Skeletal muscle satellite cell (primary cell): ENCODE measurements around the gene LIN52.

Source experiments
- H3K27me3 ChIP-seq: 2 replicates; pipeline ENCODE4 v1.7.0; 2013; ENCODE audit warnings: low read length; ENCODE audit not compliant: control insufficient read depth, insufficient read depth
- H3K36me3 ChIP-seq: 2 replicates; pipeline ENCODE4 v1.7.0; 2013; ENCODE audit warnings: mild to moderate bottlenecking, control low read depth, low read length; ENCODE audit not compliant: insufficient read depth
- H3K4me1 ChIP-seq: 2 replicates; pipeline ENCODE4 v1.7.0; 2013; ENCODE audit warnings: low read length; ENCODE audit not compliant: control insufficient read depth, insufficient read depth
- H3K4me2 ChIP-seq: 2 replicates; pipeline ENCODE4 v1.7.0; 2013; ENCODE audit warnings: mild to moderate bottlenecking, low read length
- H3K4me3 ChIP-seq: 2 replicates; pipeline ENCODE4 v1.7.0; 2013; ENCODE audit warnings: low read length
- H3K9ac ChIP-seq: 2 replicates; pipeline ENCODE4 v1.7.0; 2013; ENCODE audit warnings: mild to moderate bottlenecking, low read depth, low read length, moderate library complexity
- H3K9me3 ChIP-seq: replicated peaks from 2 replicates; pipeline ENCODE4 v1.7.0; 2013; ENCODE audit warnings: mild to moderate bottlenecking, control low read depth, low read length

Gene LIN52

DNA sequence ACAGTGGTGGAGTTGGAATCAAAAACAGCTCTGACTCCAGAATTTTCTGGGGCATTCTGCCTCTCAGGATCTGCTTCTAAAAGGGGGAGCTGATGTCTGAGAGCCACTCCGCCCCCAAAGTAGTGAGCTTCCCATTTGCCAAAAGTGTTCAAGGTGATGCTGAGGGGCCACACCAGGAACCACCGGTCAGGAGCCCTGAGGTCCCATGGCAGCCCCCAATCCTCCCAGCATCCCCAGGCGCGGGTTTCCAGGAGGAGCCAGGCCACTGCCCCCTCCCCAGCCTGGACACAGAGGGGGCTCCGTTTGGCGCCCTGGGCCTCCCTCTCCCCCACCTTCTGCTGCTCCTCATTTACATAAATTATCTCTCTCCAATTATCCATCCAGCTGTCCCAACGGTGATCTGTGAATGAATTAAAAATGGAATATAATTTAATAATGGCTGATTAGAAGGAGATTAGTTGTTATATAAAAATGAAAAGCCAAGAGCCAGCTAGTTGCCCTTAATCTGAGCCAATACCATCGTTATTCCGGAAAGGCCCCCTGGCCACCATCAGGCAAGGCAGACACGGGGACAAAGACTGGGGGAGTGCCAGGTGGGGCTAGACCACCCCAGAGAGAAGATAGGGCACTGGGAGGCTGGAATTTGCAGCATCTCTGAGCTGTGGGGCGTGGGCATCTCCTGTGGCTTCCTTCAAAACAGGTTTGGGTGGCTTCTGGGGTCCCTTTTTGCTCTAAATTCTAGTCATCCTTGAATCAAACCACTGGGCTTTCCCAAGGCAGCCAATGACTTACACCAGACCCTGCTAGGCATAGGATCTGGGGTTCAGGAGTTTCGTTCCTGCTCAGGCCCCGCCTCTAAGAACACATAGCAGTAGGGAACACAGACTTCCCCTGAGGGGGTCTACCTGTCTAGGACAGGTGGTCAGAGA, 134.8 kb downstream of the LIN52 start:
- no peaks in the 10 kb centered on the region for H3K9me3 ChIP-seq
- no peak overlapping the region for H3K9ac ChIP-seq
- H3K36me3 ChIP-seq = no peaks in the 10 kb centered on the region
- no peak overlapping the region for H3K4me2 ChIP-seq
- H3K4me1 ChIP-seq = peaks cover 4% of the 10 kb centered on the region
- peaks cover 70% of the 10 kb centered on the region for H3K27me3 ChIP-seq
- no peak overlapping the region for H3K4me3 ChIP-seq

DNA sequence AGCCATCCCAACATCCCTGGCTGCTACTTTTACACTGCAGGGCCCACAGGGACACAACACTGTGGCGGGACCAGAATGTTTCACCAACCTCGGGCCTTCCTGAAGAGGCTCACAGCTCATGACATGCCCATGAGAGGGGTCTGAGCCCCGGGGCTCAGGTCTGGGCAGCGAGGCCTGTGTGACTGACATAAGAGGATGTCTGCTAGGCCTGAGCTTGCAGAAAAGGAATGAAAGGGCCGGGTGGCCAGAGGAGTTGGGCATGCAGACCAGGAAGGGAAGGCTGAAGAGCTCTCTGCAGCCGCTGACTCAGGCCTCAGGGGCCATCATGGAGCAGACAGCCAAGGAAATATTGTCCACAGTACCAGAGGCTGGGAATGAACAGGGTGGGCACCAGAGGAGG, 136.2 kb downstream of the LIN52 start:
- Histone ChIP-seq H3K27me3 (peaks cover 69% of the 10 kb centered on the region), H3K4me3 (no peak overlapping the region), H3K36me3 (no peaks in the 10 kb centered on the region), H3K9me3 (no peaks in the 10 kb centered on the region), H3K4me1 (peaks cover 4% of the 10 kb centered on the region), H3K9ac (no peak overlapping the region), H3K4me2 (no peak overlapping the region)

DNA sequence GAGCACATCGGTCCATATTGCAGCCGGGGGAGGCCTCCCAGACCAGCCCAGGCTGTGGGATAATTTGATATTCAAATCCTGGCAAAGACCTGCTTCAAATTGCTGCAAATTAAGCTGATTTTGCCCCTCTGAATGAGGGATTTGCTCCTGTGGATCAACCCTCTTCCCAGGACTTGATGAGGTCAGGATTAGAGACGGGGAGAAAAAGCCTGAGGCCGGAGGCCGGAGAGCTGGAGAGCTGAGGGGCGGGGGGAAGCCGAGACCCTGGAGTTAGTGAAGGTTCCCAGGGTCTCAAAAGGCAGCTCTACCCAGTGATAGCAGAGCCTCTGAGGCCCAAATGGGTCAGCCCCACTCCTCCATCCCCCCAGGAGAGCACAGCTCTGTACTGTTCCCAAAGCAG, 137.0 kb downstream of the LIN52 start:
- Histone ChIP-seq H3K4me2 (no peak overlapping the region), H3K27me3 (peaks cover 75% of the 10 kb centered on the region), H3K9me3 (no peaks in the 10 kb centered on the region), H3K36me3 (no peaks in the 10 kb centered on the region), H3K4me1 (peaks cover 4% of the 10 kb centered on the region), H3K9ac (no peak overlapping the region), H3K4me3 (no peak overlapping the region)

DNA sequence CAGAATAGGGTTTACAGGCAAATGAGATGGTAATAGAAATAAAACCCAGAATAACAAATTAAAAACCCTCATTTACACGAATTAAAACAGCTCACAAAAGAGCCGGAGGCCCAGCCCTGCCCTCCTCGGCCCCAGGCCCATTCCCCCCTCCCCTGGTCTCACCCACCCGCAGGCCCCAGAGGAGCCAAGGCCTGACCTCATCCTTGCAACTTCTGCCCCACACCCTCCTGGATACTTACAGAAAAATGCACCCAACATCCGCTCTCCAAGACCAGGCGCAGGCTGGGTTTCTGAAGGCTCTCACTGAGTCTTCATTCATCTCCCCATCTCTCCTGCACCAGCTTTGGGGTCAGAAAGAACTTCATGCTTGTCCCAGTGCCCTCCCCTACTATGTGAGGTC, 138.3 kb downstream of the LIN52 start:
- H3K9me3 ChIP-seq = no peaks in the 10 kb centered on the region
- peaks cover 79% of the 10 kb centered on the region for H3K27me3 ChIP-seq
- H3K9ac ChIP-seq = no peak overlapping the region
- peaks cover under 1% of the 10 kb centered on the region for H3K4me1 ChIP-seq
- no peaks in the 10 kb centered on the region for H3K36me3 ChIP-seq
- no peak overlapping the region for H3K4me3 ChIP-seq
- H3K4me2 ChIP-seq = no peak overlapping the region

DNA sequence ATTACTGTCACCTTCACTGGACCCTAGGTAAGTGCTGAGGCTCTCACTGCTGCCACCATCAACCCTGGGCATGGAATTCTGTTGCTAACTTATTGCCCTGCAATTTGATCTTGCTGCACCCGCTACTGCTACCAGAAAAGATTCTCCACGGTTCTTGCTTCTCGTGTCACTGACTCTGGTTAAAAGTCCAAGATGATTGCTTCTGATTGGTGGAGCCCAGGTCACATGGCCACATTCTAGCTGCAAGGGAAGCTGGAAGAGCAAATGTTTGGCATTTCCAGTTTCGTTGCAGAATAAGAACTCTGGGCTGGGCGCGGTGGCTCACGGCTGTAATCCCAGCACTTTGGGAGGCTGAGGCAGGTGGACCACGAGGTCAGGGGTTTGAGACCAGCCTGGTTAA, 147.0 kb downstream of the LIN52 start:
- Histone ChIP-seq H3K4me2 (no peak overlapping the region), H3K4me1 (no peaks in the 10 kb centered on the region), H3K9ac (no peak overlapping the region), H3K36me3 (no peaks in the 10 kb centered on the region), H3K9me3 (peaks cover 3% of the 10 kb centered on the region), H3K27me3 (peaks cover 70% of the 10 kb centered on the region), H3K4me3 (no peak overlapping the region)

DNA sequence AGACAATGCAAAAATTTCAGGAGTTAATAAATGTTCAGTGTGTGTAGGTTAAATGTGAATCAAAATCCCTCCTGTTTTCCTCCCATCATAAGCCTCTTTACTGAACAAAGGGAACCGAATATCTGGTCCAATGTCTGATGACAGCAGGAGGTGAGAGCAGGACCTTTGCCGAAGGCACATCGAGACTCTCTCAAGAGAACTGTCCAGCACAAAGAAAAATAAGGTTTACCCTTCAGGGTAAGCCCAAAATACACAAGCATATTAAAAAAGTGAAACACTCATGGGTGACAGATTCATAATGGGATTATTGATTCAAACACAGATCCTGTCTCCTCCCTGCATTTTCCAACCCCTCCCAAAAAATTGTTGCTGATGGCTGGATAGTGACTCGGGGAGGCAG, 150.3 kb downstream of the LIN52 start:
- Histone ChIP-seq H3K4me3 (no peak overlapping the region), H3K9ac (no peak overlapping the region), H3K27me3 (peaks cover 72% of the 10 kb centered on the region), H3K4me2 (no peak overlapping the region), H3K36me3 (no peaks in the 10 kb centered on the region), H3K9me3 (peaks cover 3% of the 10 kb centered on the region), H3K4me1 (no peaks in the 10 kb centered on the region)

DNA sequence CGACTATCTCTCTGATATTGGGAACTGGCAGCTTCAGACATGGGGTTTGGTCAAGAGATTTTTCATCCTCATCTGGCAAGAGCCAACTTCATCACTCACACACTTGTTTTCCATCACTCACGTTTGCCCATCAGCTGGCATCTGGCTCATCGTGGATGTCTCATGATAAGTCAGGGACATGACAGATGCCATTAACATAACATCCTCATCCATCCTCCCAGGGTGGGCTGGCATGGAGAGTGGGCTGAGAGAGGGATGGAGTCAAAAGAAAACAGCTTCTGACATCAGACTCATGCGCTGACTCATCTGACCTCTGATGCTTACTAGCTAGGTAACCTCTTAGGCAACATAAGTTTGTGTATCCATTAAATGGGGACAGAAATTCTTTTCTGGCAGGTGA, 152.7 kb downstream of the LIN52 start:
- no peak overlapping the region for H3K4me2 ChIP-seq
- H3K9me3 ChIP-seq = no peaks in the 10 kb centered on the region
- no peak overlapping the region for H3K9ac ChIP-seq
- H3K4me3 ChIP-seq = no peak overlapping the region
- H3K27me3 ChIP-seq = peaks cover 80% of the 10 kb centered on the region
- no peaks in the 10 kb centered on the region for H3K36me3 ChIP-seq
- H3K4me1 ChIP-seq = peaks cover 9% of the 10 kb centered on the region

DNA sequence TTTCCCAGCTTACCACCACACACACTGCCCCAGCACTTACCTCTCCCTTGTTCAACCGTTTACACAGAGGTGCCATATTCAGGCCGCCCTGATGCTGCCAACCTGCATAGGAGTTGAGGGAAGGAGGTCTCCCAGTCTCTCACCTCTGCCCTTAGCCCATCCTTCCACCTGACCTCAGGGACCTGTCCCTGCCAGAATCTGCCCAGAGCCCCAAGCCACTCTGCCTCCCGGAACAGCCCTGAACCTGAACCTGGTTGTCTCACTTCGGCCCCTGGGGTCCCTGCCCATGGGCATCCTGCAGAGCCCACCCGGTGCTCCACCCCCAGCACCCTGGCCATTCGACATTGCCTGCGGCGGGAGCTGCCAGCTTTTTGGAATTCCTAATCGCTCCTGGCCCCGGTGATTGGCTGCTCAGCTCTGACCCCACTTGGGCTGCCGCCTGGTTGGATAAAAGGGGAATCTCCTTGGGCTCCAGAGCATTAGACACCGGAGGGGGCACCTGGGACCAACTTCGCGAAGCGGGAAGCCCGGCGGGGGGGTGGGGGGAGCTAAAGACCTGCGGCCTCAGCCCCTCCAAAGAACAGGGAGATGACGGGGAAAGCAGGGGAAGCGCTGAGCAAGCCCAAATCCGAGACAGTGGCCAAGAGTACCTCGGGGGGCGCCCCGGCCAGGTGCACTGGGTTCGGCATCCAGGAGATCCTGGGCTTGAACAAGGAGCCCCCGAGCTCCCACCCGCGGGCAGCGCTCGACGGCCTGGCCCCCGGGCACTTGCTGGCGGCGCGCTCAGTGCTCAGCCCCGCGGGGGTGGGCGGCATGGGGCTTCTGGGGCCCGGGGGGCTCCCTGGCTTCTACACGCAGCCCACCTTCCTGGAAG, 154.5 kb downstream of the LIN52 start, which contains the start of gene VSX2:
TSS of gene VSX2 (plus strand) at position 476 of the 874 bp plus-strand sequence. CDS start at position 589, 113 bp downstream.
- Histone ChIP-seq H3K4me1 (peaks cover 9% of the 10 kb centered on the region), H3K36me3 (no peaks in the 10 kb centered on the region), H3K27me3 (peaks cover 86% of the 10 kb centered on the region), H3K4me3 (peak within 1 kb of the TSS; percentile 13), H3K4me2 (peak within 1 kb of the TSS; percentile 67), H3K9ac (no peak within 1 kb of the TSS), H3K9me3 (no peaks in the 10 kb centered on the region)

DNA sequence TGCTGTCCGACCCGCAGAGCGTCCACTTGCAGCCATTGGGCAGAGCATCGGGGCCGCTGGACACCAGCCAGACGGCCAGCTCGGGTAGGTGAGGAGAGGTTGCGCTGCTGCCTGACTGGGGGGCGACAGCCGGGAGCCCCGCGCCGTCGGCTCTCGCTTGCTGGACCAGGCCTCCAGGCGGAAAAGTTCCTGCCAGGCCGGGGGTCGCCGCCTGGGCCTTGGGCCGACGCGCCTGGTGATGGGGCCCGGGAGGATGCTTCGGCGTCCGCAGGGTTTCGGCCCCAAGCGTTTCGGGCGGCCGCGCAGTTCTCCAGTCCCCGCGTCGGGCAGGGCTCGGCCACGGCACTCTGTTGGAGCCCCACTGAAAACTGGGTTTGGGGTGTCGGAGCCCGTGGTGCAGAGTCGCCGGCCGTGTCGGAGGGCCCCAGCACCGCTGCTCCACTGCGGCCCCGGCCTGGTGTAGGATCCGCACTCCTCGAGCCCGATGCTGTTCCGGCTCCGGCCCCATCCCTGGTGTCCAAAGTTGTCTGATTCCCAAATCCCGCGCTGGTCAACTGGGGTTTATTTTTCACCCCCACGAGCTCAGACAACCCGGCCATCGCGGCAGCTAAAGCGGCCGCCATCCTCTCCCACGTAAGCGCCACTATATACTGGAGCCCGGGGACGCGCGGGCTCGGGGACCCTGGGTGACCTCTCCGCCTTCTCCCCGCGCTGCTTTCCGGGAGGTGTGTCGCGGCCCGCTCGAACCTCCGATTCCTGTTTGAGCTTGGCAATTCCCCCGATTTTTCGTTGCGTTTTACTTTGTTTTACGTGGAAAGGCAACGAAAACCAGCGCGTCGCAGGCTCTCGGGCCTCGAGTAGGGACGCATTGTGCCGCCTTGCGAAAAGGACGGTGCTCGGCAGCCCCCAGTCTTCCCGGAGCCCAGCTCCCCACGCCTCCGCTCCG, 155.4 kb downstream of the LIN52 start:
- H3K9ac ChIP-seq = no peak overlapping the region
- peaks cover 9% of the 10 kb centered on the region for H3K4me1 ChIP-seq
- no peaks in the 10 kb centered on the region for H3K36me3 ChIP-seq
- H3K4me3 ChIP-seq = peak overlapping the region; percentile 13
- H3K4me2 ChIP-seq = peak overlapping the region; percentile 67
- no peaks in the 10 kb centered on the region for H3K9me3 ChIP-seq
- peaks cover 86% of the 10 kb centered on the region for H3K27me3 ChIP-seq

DNA sequence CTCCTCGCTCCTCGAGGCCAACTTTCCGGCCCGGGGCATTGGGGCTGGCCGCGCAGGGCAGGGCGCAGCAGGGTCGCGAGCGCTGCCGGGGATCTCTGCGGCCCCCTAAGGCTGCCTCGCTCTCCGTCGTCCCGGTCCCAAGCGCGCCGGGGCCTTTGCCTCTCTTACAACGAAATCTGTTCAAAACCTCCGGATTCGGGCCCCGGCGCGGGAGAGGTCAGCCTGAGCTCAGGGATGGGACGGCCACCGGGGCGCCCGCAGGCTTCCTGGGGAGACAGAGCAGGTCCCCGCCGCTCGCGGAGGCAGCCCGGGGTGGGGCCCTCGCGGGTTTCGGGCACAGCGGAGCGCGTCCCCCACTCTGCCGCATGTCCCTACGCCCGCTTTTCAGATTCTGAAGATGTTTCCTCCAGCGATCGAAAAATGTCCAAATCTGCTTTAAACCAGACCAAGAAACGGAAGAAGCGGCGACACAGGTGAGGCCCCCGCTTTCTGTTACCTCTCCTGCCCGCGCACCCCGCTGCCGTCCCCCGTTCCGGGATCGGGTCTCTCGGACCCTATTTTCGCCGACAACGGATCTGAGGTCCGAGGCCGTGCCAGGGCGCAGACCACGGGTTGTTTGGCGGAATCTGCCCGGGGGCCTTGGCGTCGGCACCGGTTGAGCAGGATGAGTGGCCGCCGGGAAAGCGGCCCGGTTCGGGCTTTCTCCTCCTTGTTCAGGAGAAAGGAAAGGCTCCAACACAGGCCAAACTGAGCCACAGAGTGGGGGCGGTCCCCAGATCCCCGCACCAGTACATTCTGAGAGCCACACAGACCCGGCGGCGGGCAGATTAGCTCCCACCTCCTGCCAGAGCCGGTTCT, 156.3 kb downstream of the LIN52 start:
- Histone ChIP-seq H3K27me3 (peaks cover 90% of the 10 kb centered on the region), H3K4me2 (peak overlapping the region; percentile 67), H3K4me3 (peak overlapping the region; percentile 13), H3K36me3 (no peaks in the 10 kb centered on the region), H3K9ac (no peak overlapping the region), H3K9me3 (no peaks in the 10 kb centered on the region), H3K4me1 (peaks cover 9% of the 10 kb centered on the region)
